Effector memory CD8-positive, alpha-beta T cell (primary cell): ENCODE data around the gene BCKDHA.

Source experiments
- ATAC-seq: fragments of 150-1000 bp; cut with Tn5 transposase; replicated peaks from 2 replicates; pipeline ENCODE4 v1.10.0; 2021; ENCODE audit warnings: mild to moderate bottlenecking, moderate library complexity
- DNase-seq, 3 experiments: peaks; one replicate each; pipeline ENCODE4 v3.0.0; 2021
- H3K27ac Mint-ChIP-seq, 2 donors: one replicate each; pipeline ENCODE4 v1.8.0; 2022; ENCODE audit warnings: mild to moderate bottlenecking in 2 of 2, mixed read lengths in 2 of 2, moderate library complexity in 2 of 2
- H3K27me3 Mint-ChIP-seq, 2 donors: one replicate each; pipeline ENCODE4 v1.8.0; 2022; ENCODE audit warnings: mixed read lengths in 2 of 2
- H3K36me3 Mint-ChIP-seq: one replicate; pipeline ENCODE4 v1.8.0; 2022; ENCODE audit warnings: mild to moderate bottlenecking, moderate library complexity, mixed read lengths; ENCODE audit not compliant: insufficient read depth
- H3K4me1 Mint-ChIP-seq, 2 donors: one replicate each; pipeline ENCODE4 v1.8.0; 2022; ENCODE audit warnings: low read depth in 2 of 2, mixed read lengths in 2 of 2
- H3K4me3 Mint-ChIP-seq, 2 donors: one replicate each; pipeline ENCODE4 v1.8.0; 2022; ENCODE audit warnings: mild to moderate bottlenecking in 2 of 2, mixed read lengths in 2 of 2, moderate library complexity in 2 of 2
- H3K9me3 Mint-ChIP-seq, 2 donors: one replicate each; pipeline ENCODE4 v1.8.0; 2022; ENCODE audit warnings: mixed read lengths in 2 of 2

The BCKDHA gene

DNA sequence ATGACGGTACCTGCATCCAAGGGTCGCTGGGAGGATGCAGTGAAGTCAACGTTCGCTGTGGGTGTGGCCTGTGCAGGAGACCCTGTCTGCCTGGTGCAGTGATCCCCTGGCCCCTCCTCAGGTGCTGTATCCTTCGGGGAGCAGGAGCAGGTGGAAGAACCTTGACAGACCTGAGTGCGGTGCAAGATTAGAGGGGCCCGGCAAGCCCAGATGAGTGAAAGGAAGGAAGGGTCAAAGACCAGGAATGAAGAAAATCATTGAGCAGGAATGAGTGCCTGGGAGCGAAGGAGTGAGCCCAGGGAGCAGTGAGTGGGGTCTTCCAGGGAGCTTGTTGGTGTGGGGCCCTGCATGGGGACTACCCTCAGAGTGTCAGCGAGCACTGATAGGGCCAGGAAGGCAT lies 16.8 kb downstream of the BCKDHA start:
- Mint-ChIP-seq H3K27me3 (no peaks in the 10 kb centered on the region), H3K27ac (peak overlapping the region in 1 of 2 donors; percentile 37), H3K4me3 (no peak overlapping the region), H3K9me3 (no peaks in the 10 kb centered on the region), H3K36me3 (peaks cover 43% of the 10 kb centered on the region), H3K4me1 (peaks cover 5 to 15% of the 10 kb centered on the region in 2 donors)
- DNase-seq, result no peak
- ATAC-seq, result no peak

DNA sequence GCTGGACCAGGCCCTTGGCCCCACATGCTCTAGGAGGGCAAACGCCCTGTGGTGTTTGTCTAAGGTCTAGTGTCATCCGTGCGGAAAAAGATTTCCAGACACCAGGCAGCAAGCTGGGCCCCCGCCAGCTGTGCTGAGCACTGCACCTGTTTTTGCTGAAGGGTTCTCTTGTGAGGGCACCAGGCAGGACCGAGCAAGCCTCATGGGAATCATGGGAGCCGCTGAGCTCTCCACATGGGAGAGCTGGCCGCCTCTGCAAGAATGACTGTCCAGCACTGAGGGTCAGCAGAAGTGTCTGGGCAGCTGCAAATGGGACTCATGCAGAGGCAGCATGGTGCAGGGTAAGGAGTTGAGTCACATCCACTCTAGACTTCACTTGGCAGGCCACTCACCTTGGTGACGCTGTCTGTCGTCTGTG lies 17.5 kb downstream of the BCKDHA start:
- Mint-ChIP-seq H3K27me3 (no peaks in the 10 kb centered on the region), H3K4me3 (no peak overlapping the region), H3K4me1 (peaks cover under 1 to 9% of the 10 kb centered on the region in 2 donors), H3K36me3 (peaks cover 50% of the 10 kb centered on the region), H3K27ac (no peak overlapping the region), H3K9me3 (no peaks in the 10 kb centered on the region)
- ATAC-seq (no peak), DNase-seq (no peak)

DNA sequence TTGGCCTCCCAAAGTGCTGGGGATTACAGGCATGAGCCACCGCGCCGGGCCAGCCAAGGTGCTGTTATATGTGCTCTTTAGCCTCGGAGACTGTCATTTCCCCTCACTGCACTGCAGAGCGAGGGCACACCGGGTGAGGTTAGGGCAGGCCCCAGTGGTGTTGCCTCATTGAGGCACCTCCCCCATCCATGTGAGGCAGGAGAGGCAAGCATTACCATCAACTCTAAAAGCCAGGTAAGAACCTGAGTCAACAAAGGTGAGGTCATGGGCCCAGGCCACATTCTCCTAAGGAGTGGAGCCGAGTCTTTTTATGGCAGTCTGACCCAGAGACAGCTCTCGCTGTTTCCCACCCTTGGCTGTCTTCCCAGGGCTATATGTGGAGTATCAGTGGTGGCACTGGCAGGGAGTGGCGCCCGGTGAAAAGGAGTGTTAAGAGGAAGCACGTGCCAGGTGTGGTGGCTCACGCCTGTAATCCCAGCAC lies 18.6 kb downstream of the BCKDHA start:
- Mint-ChIP-seq H3K4me3 (no peak overlapping the region), H3K9me3 (no peaks in the 10 kb centered on the region), H3K27me3 (no peaks in the 10 kb centered on the region), H3K4me1 (peaks cover 4 to 8% of the 10 kb centered on the region in 2 donors), H3K36me3 (peaks cover 46% of the 10 kb centered on the region), H3K27ac (peak overlapping the region; percentile 29 to 56)
- DNase-seq (no peak), ATAC-seq (no peak)

GRCh38 chr19:41420101-41420880 lies 22.7 kb downstream of the BCKDHA start:
- no peaks in the 10 kb centered on the region for H3K9me3 Mint-ChIP-seq
- no peak for ATAC-seq
- peaks cover 0 to 11% of the 10 kb centered on the region in 2 donors for H3K4me1 Mint-ChIP-seq
- H3K27me3 Mint-ChIP-seq, result no peaks in the 10 kb centered on the region
- H3K36me3 Mint-ChIP-seq, result peaks cover 54% of the 10 kb centered on the region
- DNase-seq, result no peak
- peak overlapping the region in 1 of 2 donors; percentile 85 for H3K27ac Mint-ChIP-seq
- no peak overlapping the region for H3K4me3 Mint-ChIP-seq

- Mint-ChIP-seq H3K4me3 (peak overlapping the region in 1 of 2 donors; percentile 5), H3K36me3 (peaks cover 53% of the 10 kb centered on the region), H3K4me1 (peaks cover 0 to 18% of the 10 kb centered on the region in 2 donors), H3K27ac (peak overlapping the region in 1 of 2 donors; percentile 85), H3K9me3 (no peaks in the 10 kb centered on the region), H3K27me3 (no peaks in the 10 kb centered on the region)
- ATAC-seq (no peak), DNase-seq (no peak)
Measured at GRCh38 chr19:41421314-41421713, 23.7 kb downstream of the BCKDHA start.

- no peak for DNase-seq
- Mint-ChIP-seq H3K27me3 (no peaks in the 10 kb centered on the region), H3K4me1 (peaks cover 2 to 25% of the 10 kb centered on the region in 2 donors), H3K9me3 (no peaks in the 10 kb centered on the region), H3K36me3 (peaks cover 57% of the 10 kb centered on the region), H3K27ac (peak overlapping the region in 1 of 2 donors; percentile 55), H3K4me3 (no peak overlapping the region)
- no peak for ATAC-seq
Measured at GRCh38 chr19:41421973-41422372, 24.4 kb downstream of the BCKDHA start.

DNA sequence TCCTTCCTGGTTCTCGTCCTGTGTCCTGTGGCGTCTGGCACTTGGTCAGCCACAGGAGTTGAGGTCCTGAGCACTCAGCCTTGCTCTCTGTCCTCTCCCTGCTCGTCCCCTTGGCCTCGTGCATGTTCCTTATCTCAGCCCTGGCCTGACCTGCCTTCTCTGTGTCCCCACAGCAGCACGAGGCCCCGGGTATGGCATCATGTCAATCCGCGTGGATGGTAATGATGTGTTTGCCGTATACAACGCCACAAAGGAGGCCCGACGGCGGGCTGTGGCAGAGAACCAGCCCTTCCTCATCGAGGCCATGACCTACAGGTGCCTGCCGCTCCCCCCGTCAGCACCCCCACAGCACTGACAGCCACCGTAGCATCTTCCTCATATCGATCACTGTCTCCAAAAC lies 24.8 kb downstream of the BCKDHA start:
- Mint-ChIP-seq H3K4me3 (no peak overlapping the region), H3K27me3 (no peaks in the 10 kb centered on the region), H3K4me1 (peaks cover 5 to 27% of the 10 kb centered on the region in 2 donors), H3K27ac (peak overlapping the region in 1 of 2 donors; percentile 55), H3K36me3 (peaks cover 57% of the 10 kb centered on the region), H3K9me3 (no peaks in the 10 kb centered on the region)
- ATAC-seq, result no peak
- no peak for DNase-seq

DNA sequence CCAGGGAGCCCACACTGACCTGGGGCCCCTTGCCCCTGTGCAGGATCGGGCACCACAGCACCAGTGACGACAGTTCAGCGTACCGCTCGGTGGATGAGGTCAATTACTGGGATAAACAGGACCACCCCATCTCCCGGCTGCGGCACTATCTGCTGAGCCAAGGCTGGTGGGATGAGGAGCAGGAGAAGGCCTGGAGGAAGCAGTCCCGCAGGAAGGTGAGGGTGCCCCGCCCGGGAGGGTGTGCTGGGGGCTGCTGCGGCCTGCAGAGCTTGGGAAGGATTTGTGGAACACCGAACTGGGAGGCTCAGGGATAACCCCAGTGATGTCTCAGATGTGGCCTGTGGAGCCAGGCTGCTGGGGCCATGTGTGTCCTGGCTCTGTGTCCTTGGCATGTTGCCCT lies 25.3 kb downstream of the BCKDHA start:
- H3K27me3 Mint-ChIP-seq, result no peaks in the 10 kb centered on the region
- no peak overlapping the region for H3K4me3 Mint-ChIP-seq
- H3K9me3 Mint-ChIP-seq, result no peaks in the 10 kb centered on the region
- peaks cover 59% of the 10 kb centered on the region for H3K36me3 Mint-ChIP-seq
- no peak for ATAC-seq
- no peak for DNase-seq
- H3K4me1 Mint-ChIP-seq, result peaks cover 9 to 30% of the 10 kb centered on the region in 2 donors
- peak overlapping the region in 1 of 2 donors; percentile 55 for H3K27ac Mint-ChIP-seq

GRCh38 chr19:41424335-41425173 lies 26.9 kb downstream of the BCKDHA start:
- peak overlapping the region in 1 of 2 donors; percentile 94 for H3K27ac Mint-ChIP-seq
- H3K27me3 Mint-ChIP-seq, result no peaks in the 10 kb centered on the region
- ATAC-seq (peak; percentile 44), DNase-seq (peak in 1 of 3 experiments; percentile 16)
- H3K4me1 Mint-ChIP-seq, result peaks cover 17 to 37% of the 10 kb centered on the region in 2 donors
- H3K9me3 Mint-ChIP-seq, result no peaks in the 10 kb centered on the region
- H3K4me3 Mint-ChIP-seq, result peak overlapping the region in 1 of 2 donors; percentile 79
- peaks cover 44% of the 10 kb centered on the region for H3K36me3 Mint-ChIP-seq

GRCh38 chr19:41425174-41426115 lies 27.8 kb downstream of the BCKDHA start:
- H3K4me3 Mint-ChIP-seq, result peak overlapping the region; percentile 90
- H3K27ac Mint-ChIP-seq, result peak overlapping the region; percentile 74 to 94
- peaks cover 17 to 37% of the 10 kb centered on the region in 2 donors for H3K4me1 Mint-ChIP-seq
- no peaks in the 10 kb centered on the region for H3K27me3 Mint-ChIP-seq
- no peak for DNase-seq
- H3K36me3 Mint-ChIP-seq, result peaks cover 39% of the 10 kb centered on the region
- no peaks in the 10 kb centered on the region for H3K9me3 Mint-ChIP-seq
- no peak for ATAC-seq

DNA sequence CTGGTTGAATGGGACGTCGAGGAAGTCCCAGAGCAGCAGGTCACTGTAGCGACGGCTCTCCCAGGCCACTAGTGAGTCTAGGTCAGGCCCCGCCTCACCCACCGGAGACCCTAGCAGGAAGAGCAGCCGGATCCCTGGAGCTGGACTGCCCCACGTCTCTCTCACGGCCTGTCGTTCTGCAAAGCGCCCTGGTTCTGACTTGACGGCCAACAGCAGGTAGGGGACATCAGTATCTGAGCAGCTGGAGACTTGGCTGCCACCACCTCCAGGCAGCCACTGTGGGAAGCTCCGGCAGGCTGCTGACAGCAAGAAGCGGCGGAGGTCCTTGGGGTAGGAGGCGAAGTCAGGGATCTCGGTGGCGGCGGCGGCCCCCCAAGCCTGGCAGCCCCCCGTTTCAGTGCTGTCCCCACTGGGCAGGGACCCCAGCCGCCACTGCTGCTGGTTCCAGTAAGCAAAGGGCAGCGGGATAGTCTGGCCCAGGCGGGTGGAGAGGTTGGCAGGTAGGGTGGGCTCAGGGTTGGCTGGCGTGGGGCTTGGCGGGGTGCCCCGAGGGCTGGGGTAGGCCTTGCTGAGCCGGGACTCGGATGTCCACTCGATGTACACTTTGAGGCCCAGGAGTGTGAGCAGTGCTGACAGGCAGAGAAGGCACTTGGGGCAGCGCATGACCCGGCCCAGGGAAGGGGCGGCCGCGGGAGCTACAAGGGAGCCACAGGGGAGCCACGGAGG lies 28.7 kb downstream of the BCKDHA start:
- no peak for ATAC-seq
- Mint-ChIP-seq H3K9me3 (no peaks in the 10 kb centered on the region), H3K27ac (peak overlapping the region; percentile 92 to 93), H3K27me3 (no peaks in the 10 kb centered on the region), H3K36me3 (peaks cover 39% of the 10 kb centered on the region), H3K4me1 (peaks cover 22 to 36% of the 10 kb centered on the region in 2 donors), H3K4me3 (peak overlapping the region; percentile 90)
- no peak for DNase-seq

- Mint-ChIP-seq H3K27ac (peak within 1 kb of the TSS; percentile 92 to 93), H3K36me3 (peaks cover 36% of the 10 kb centered on the region), H3K4me3 (peak within 1 kb of the TSS; percentile 90), H3K27me3 (no peaks in the 10 kb centered on the region), H3K9me3 (no peaks in the 10 kb centered on the region), H3K4me1 (peaks cover 25 to 38% of the 10 kb centered on the region in 2 donors)
- DNase-seq (peak in 2 of 3 experiments; percentile 33 to 38), ATAC-seq (peak; percentile 56)
Measured at GRCh38 chr19:41426952-41427646, 29.5 kb downstream of the BCKDHA start, which contains the start of gene B3GNT8. Gene B3GNT8 (minus strand): TSS chr19:41427374. CDS start chr19:41426778, 596 bp downstream.
